Caco-2 (cell line): ENCODE measurements around the gene FASTK. TPM values are rescaled to one million over a fixed set of nuclear protein-coding genes. Genes with fewer than 3 reads are reported as not detected.

Experiments
- BruUV-seq: library from RNA; stranded (reverse); fragments of 400-500 nt; replicated peaks from 2 replicates; lab custom pipeline; 2021; lab: Mats Ljungman, UMichigan
- CTCF ChIA-PET: fragments of 300-600 bp; sonication (Branson Sonifier 250); formaldehyde crosslinking; loops from one replicate; lab custom pipeline; 2022; ENCODE audit warnings: antibody characterized with exemption; lab: Charles Lee
- POLR2A ChIA-PET: fragments of 300-600 bp; sonication (Branson Sonifier 250); formaldehyde crosslinking; loops from one replicate; lab custom pipeline; 2022; ENCODE audit warnings: antibody characterized with exemption; lab: Charles Lee
- DNase-seq, 2 experiments: peaks; one replicate each; pipeline versions ENCODE4 v3.0.0 to v3.0.0-alpha.2; 2020 to 2022
- H3K27me3 ChIP-seq: replicated peaks from 2 replicates; pipeline ENCODE4 v1.6.0; 2011; ENCODE audit warnings: low read length; ENCODE audit not compliant: control insufficient read depth, insufficient read depth
- H3K36me3 ChIP-seq: 2 replicates; pipeline ENCODE4 v1.5.1; 2011; ENCODE audit warnings: low read length; ENCODE audit not compliant: control insufficient read depth, insufficient read depth
- H3K4me1 ChIP-seq: fragments of 250-450 bp; sonication (Bioruptor Pico); 2 replicates; pipeline ENCODE4 v1.5.1; 2020; ENCODE audit warnings: mild to moderate bottlenecking
- H3K4me3 ChIP-seq: 2 replicates; pipeline ENCODE4 v1.5.1; 2011; ENCODE audit warnings: low read depth, mild to moderate bottlenecking, control low read depth, low read length
- H3K9me3 ChIP-seq: fragments of 250-450 bp; sonication (Bioruptor Pico); 2 replicates; pipeline ENCODE4 v1.5.1; 2020; ENCODE audit warnings: mild to moderate bottlenecking, moderate library complexity
- H3K27ac Mint-ChIP-seq: one replicate; pipeline ENCODE4 v1.8.0; 2022; ENCODE audit warnings: mixed read lengths; ENCODE audit not compliant: unreplicated experiment
- H3K27me3 Mint-ChIP-seq: one replicate; pipeline ENCODE4 v1.8.0; 2022; ENCODE audit warnings: mixed read lengths; ENCODE audit not compliant: insufficient read depth, unreplicated experiment
- H3K36me3 Mint-ChIP-seq: one replicate; pipeline ENCODE4 v1.8.0; 2022; ENCODE audit warnings: mild to moderate bottlenecking, mixed read lengths; ENCODE audit not compliant: insufficient read depth, unreplicated experiment
- H3K4me1 Mint-ChIP-seq: one replicate; pipeline ENCODE4 v1.8.0; 2022; ENCODE audit warnings: low read depth, mixed read lengths; ENCODE audit not compliant: unreplicated experiment
- H3K4me3 Mint-ChIP-seq: one replicate; pipeline ENCODE4 v1.8.0; 2022; ENCODE audit warnings: mild to moderate bottlenecking, moderate library complexity, mixed read lengths; ENCODE audit not compliant: unreplicated experiment
- H3K9me3 Mint-ChIP-seq: one replicate; pipeline ENCODE4 v1.8.0; 2022; ENCODE audit warnings: mixed read lengths; ENCODE audit not compliant: unreplicated experiment
- intact Hi-C: fragments of 100-400 bp; cut with micrococcal nuclease; formaldehyde crosslinking; loops from one replicate; pipeline ENCODE4 v1.10.0; 2022; ENCODE audit not compliant: unreplicated experiment
- total RNA-seq: library from RNA; stranded (reverse); gene quantifications from 2 replicates; pipeline ENCODE4 v1.2.3, GENCODE V29; 2022
- TF ChIP-seq, protein P1 (sequence below), 2 experiments: fragments of 200-600 bp in 1 of 2; IDR thresholded peaks; 1 replicate in 1 of 2; 2 replicates in 1 of 2; pipeline versions ENCODE4 v1.5.1 to v1.8.0; 2011 to 2022; ENCODE audit warnings: antibody characterized with exemption in 1 of 2, control low read depth in 1 of 2, inconsistent platforms in 1 of 2, low read depth in 1 of 2, low read length in 1 of 2, mild to moderate bottlenecking in 1 of 2, moderate library complexity in 1 of 2; ENCODE audit not compliant: insufficient read depth in 1 of 2, severe bottlenecking in 1 of 2, unreplicated experiment in 1 of 2

The FASTK gene
- total RNA-seq, 1 experiment from 2014 or later = 114 TPM

DNA sequence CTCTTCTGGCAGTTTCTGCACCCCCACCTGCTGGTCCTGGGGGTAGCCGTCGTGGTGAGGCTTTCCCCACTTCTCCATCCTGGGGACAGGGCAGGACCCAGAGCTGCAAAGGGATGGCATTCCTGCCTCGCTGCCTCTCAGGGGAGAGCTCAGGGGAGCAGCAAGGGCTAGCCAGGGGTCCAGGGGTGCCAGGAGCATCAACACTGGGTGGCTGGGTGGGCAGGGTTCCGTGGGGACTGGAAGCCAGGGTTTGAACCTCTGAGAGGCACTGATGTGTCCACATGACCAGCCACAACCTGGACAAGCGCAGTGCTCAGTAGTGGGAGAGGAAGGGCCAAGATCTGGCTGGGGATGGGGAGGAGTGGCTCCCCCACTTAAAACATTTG, 46.8 kb downstream of the FASTK start:
- intact Hi-C loops = no loop called here
- H3K27me3 Mint-ChIP-seq = no peaks in the 10 kb centered on the region
- Histone ChIP-seq H3K9me3 (no peaks in the 10 kb centered on the region), H3K4me3 (no peak overlapping the region), H3K36me3 (no peaks in the 10 kb centered on the region), H3K4me1 (peaks cover 3% of the 10 kb centered on the region), H3K27me3 (no peaks in the 10 kb centered on the region)
- no TSS peak for BruUV-seq
- ChIA-PET CTCF (no interaction called here), POLR2A (no interaction called here)
- no peaks in the 10 kb centered on the region for H3K9me3 Mint-ChIP-seq
- H3K4me1 Mint-ChIP-seq = peaks cover 3% of the 10 kb centered on the region
- no peak for DNase-seq
- H3K27ac Mint-ChIP-seq = no peak overlapping the region
- H3K36me3 Mint-ChIP-seq = peaks cover 8% of the 10 kb centered on the region
- H3K4me3 Mint-ChIP-seq = no peak overlapping the region
- TF ChIP-seq, protein P1, sequence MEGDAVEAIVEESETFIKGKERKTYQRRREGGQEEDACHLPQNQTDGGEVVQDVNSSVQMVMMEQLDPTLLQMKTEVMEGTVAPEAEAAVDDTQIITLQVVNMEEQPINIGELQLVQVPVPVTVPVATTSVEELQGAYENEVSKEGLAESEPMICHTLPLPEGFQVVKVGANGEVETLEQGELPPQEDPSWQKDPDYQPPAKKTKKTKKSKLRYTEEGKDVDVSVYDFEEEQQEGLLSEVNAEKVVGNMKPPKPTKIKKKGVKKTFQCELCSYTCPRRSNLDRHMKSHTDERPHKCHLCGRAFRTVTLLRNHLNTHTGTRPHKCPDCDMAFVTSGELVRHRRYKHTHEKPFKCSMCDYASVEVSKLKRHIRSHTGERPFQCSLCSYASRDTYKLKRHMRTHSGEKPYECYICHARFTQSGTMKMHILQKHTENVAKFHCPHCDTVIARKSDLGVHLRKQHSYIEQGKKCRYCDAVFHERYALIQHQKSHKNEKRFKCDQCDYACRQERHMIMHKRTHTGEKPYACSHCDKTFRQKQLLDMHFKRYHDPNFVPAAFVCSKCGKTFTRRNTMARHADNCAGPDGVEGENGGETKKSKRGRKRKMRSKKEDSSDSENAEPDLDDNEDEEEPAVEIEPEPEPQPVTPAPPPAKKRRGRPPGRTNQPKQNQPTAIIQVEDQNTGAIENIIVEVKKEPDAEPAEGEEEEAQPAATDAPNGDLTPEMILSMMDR (IDR thresholded peaks at IDR 0.05; ENCODE audit: insufficient read depth in 1 of 2, low read depth in 1 of 2, low read length in 1 of 2, severe bottlenecking in 1 of 2, unreplicated experiment in 1 of 2) = no peak

DNA sequence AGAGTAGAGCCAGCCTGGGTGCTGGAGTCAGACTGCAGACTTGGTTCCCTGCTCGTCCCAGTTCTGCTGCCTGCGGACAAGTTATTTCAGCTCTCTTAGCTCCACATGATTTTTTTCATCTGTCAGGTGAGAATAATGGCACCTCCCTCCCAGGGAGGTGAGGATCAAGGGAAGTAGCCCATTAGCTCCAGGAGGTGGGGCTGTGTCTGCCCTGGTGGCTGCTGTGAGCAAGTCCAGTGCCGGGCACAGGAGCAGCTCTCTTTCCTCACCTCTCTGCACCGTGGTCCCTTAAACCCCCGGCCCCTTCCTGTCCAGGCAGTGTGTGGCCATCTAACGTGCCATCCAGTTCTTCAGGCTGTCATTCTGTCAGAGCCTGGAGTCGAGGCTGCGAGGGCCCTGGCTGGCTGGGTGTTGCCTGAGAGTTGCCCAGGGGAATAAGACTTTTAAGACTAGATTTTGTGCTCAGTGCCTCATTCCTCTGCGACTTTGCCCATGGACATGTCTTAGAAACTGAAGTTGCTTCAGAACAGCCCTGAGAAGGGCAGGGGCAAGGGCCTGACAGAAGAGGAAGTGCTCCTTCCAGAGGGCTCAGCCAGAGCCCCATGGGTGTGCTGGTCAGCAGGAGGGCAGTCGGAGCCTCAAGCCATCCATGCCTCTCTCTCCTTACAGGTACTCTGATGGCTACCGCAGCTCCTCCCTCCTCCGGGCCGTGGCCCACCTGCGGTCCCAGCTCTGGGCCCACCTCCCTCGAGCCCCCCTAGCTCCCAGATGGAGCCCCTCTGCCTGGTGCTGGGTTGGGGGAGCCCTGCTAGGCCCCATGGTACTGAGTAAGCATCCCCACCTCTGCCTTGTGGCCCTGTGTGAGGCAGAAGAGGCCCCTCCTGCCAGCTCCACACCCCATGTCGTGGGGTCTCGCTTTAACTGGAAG, 47.4 kb downstream of the FASTK start:
- intact Hi-C loops = no loop called here
- H3K36me3 ChIP-seq = no peaks in the 10 kb centered on the region
- no peak overlapping the region for H3K27ac Mint-ChIP-seq
- POLR2A ChIA-PET = no interaction called here
- H3K27me3 ChIP-seq = no peaks in the 10 kb centered on the region
- TF ChIP-seq, protein P1 (IDR thresholded peaks at IDR 0.05; ENCODE audit: insufficient read depth in 1 of 2, low read depth in 1 of 2, low read length in 1 of 2, severe bottlenecking in 1 of 2, unreplicated experiment in 1 of 2) = peak in 1 of 2 experiments; percentile 40
- no peak overlapping the region for H3K4me3 Mint-ChIP-seq
- H3K4me1 ChIP-seq = no peaks in the 10 kb centered on the region
- no peaks in the 10 kb centered on the region for H3K9me3 Mint-ChIP-seq
- no peaks in the 10 kb centered on the region for H3K27me3 Mint-ChIP-seq
- DNase-seq = peak in 1 of 2 experiments; percentile 36
- peaks cover 15% of the 10 kb centered on the region for H3K36me3 Mint-ChIP-seq
- peaks cover 8% of the 10 kb centered on the region for H3K4me1 Mint-ChIP-seq
- BruUV-seq = no TSS peak
- CTCF ChIA-PET = no interaction called here
- H3K4me3 ChIP-seq = no peak overlapping the region
- H3K9me3 ChIP-seq = no peaks in the 10 kb centered on the region

- intact Hi-C loops = no loop called here
- Mint-ChIP-seq H3K27ac (no peak overlapping the region), H3K9me3 (no peaks in the 10 kb centered on the region), H3K4me1 (peaks cover 26% of the 10 kb centered on the region), H3K36me3 (peaks cover 15% of the 10 kb centered on the region), H3K4me3 (no peak overlapping the region), H3K27me3 (no peaks in the 10 kb centered on the region)
- DNase-seq = no peak
- CTCF ChIA-PET = no interaction called here
- Histone ChIP-seq H3K4me1 (peaks cover 13% of the 10 kb centered on the region), H3K4me3 (no peak overlapping the region), H3K27me3 (no peaks in the 10 kb centered on the region), H3K36me3 (no peaks in the 10 kb centered on the region), H3K9me3 (no peaks in the 10 kb centered on the region)
- POLR2A ChIA-PET = no interaction called here
- TF ChIP-seq, protein P1 (IDR thresholded peaks at IDR 0.05; ENCODE audit: insufficient read depth in 1 of 2, low read depth in 1 of 2, low read length in 1 of 2, severe bottlenecking in 1 of 2, unreplicated experiment in 1 of 2) = no peak
- BruUV-seq = no TSS peak
These were observed 49.6 kb downstream of the FASTK start for GRCh38 chr7:151031011-151031410.
